ENCODE results near the gene BMERB1.
A peak's percentile ranks its signal among the peaks of the same experiment; 100 is the strongest.
"Not testable (repeated sequence)": the region's sequence is repeated elsewhere in the genome, so short reads cannot be mapped to it uniquely, and the experiment has no call there.

Gene BMERB1

GRCh38 chr16:15434425-15435215, at the start of gene BMERB1:
TSS of gene BMERB1 (plus strand) at chr16:15434588. CDS start at chr16:15434654, 66 bp downstream.
- peak; percentile 87 for DNase-seq (ENCODE audit: low spot score)

- DNase-seq (ENCODE audit: low spot score): not testable (repeated sequence)
These were observed 46.3 kb upstream of the BMERB1 start for GRCh38 chr16:15388060-15388459.

- not testable (repeated sequence) for DNase-seq (ENCODE audit: low spot score)
These were observed 44.5 kb upstream of the BMERB1 start for GRCh38 chr16:15389916-15390315.

GRCh38 chr16:15393025-15393424, 41.4 kb upstream of the BMERB1 start:
- not testable (repeated sequence) for DNase-seq (ENCODE audit: low spot score)

- DNase-seq (ENCODE audit: low spot score): peak; percentile 75
These were observed 38.5 kb upstream of the BMERB1 start, which contains the start of gene MPV17L for GRCh38 chr16:15395631-15396508. TSS of gene MPV17L (plus strand) at chr16:15395754. CDS start at chr16:15395898, 144 bp downstream.

- DNase-seq (ENCODE audit: low spot score): not testable (repeated sequence)
These were observed 37.9 kb upstream of the BMERB1 start for GRCh38 chr16:15396509-15396829.

GRCh38 chr16:15396948-15397594, 37.3 kb upstream of the BMERB1 start:
- DNase-seq (ENCODE audit: low spot score): no peak

GRCh38 chr16:15398618-15399316, 35.6 kb upstream of the BMERB1 start:
- no peak for DNase-seq (ENCODE audit: low spot score)

- DNase-seq (ENCODE audit: low spot score): no peak
These were observed 35.1 kb upstream of the BMERB1 start for GRCh38 chr16:15399317-15399716.

GRCh38 chr16:15400314-15400713, 34.1 kb upstream of the BMERB1 start:
- DNase-seq (ENCODE audit: low spot score): not testable (repeated sequence)

- DNase-seq (ENCODE audit: low spot score): no peak
These were observed 32.4 kb upstream of the BMERB1 start for GRCh38 chr16:15401972-15402371.

- no peak for DNase-seq (ENCODE audit: low spot score)
These were observed 30.9 kb upstream of the BMERB1 start for GRCh38 chr16:15403392-15403995.

GRCh38 chr16:15404091-15404490, 30.3 kb upstream of the BMERB1 start:
- not testable (repeated sequence) for DNase-seq (ENCODE audit: low spot score)

GRCh38 chr16:15404792-15405191, 29.6 kb upstream of the BMERB1 start:
- DNase-seq (ENCODE audit: low spot score): no peak

GRCh38 chr16:15407756-15408155, 26.6 kb upstream of the BMERB1 start:
- DNase-seq (ENCODE audit: low spot score): not testable (repeated sequence)

GRCh38 chr16:15409476-15409875, 24.9 kb upstream of the BMERB1 start:
- not testable (repeated sequence) for DNase-seq (ENCODE audit: low spot score)

GRCh38 chr16:15415511-15415985, 18.8 kb upstream of the BMERB1 start:
- no peak for DNase-seq (ENCODE audit: low spot score)

- no peak for DNase-seq (ENCODE audit: low spot score)
These were observed 17.2 kb upstream of the BMERB1 start for GRCh38 chr16:15417197-15417596.

- DNase-seq (ENCODE audit: low spot score): no peak
These were observed 16.2 kb upstream of the BMERB1 start for GRCh38 chr16:15418206-15418605.

- not testable (repeated sequence) for DNase-seq (ENCODE audit: low spot score)
These were observed 12.7 kb upstream of the BMERB1 start for GRCh38 chr16:15421696-15422095.

- no peak for DNase-seq (ENCODE audit: low spot score)
These were observed 12.2 kb upstream of the BMERB1 start for GRCh38 chr16:15422222-15422621.
